OCI-LY7 (cell line): ENCODE data around the gene INF2. TPM values are rescaled to one million over a fixed set of nuclear protein-coding genes. Genes with fewer than 3 reads are reported as not detected.
A peak's percentile ranks its signal among the peaks of the same experiment; 100 is the strongest.

Experiments
- BruUV-seq: library from RNA; stranded (reverse); fragments of 400-500 nt; replicated peaks from 2 replicates; lab custom pipeline; 2021; lab: Mats Ljungman, UMichigan
- CTCF ChIA-PET: fragments of 300-600 bp; sonication (Branson Sonifier 250); formaldehyde crosslinking; loops from one replicate; lab custom pipeline; 2022; ENCODE audit warnings: antibody characterized with exemption; ENCODE audit not compliant: unreplicated experiment; lab: Charles Lee
- POLR2A ChIA-PET: fragments of 300-600 bp; sonication (Branson Sonifier 250); formaldehyde crosslinking; loops from one replicate; lab custom pipeline; 2022; ENCODE audit warnings: antibody characterized with exemption; lab: Charles Lee
- DNase-seq: peaks from one replicate; pipeline ENCODE4 v3.0.0-alpha.2; 2015; ENCODE audit warnings: low spot score
- H2AFZ ChIP-seq: fragments of 200-600 bp; sonication (generic), shearing (Covaris generic); 2 replicates; pipeline ENCODE4 v1.6.1; 2014; ENCODE audit warnings: mild to moderate bottlenecking, antibody characterized with exemption, low read length, moderate library complexity
- H3K27ac ChIP-seq: fragments of 200-600 bp; sonication (generic); 2 replicates; pipeline ENCODE4 v1.5.1; 2014; ENCODE audit warnings: mixed run types, low read depth, mild to moderate bottlenecking, moderate library complexity, low read length, inconsistent platforms; ENCODE audit not compliant: poor library complexity, severe bottlenecking
- H3K36me3 ChIP-seq: fragments of 200-600 bp; sonication (generic); 2 replicates; pipeline ENCODE4 v1.6.1; 2014; ENCODE audit warnings: mild to moderate bottlenecking, antibody characterized with exemption, low read length, moderate library complexity, mixed read lengths; ENCODE audit not compliant: insufficient read depth
- H3K4me1 ChIP-seq: fragments of 200-600 bp; sonication (generic); 2 replicates; pipeline ENCODE4 v1.5.1; 2014; ENCODE audit warnings: mild to moderate bottlenecking, low read length; ENCODE audit not compliant: insufficient read depth, poor library complexity, severe bottlenecking
- H3K4me2 ChIP-seq: fragments of 200-600 bp; sonication (generic); 2 replicates; pipeline ENCODE4 v1.6.1; 2014; ENCODE audit warnings: mild to moderate bottlenecking, low read length
- H3K4me3 ChIP-seq: fragments of 200-600 bp; sonication (generic); 2 replicates; pipeline ENCODE4 v1.5.1; 2014; ENCODE audit warnings: mild to moderate bottlenecking, low read depth, low read length; ENCODE audit not compliant: poor library complexity, severe bottlenecking
- H3K79me2 ChIP-seq: fragments of 200-600 bp; sonication (generic); 2 replicates; pipeline ENCODE4 v1.6.1; 2016; ENCODE audit warnings: low read depth, mild to moderate bottlenecking, low read length, moderate library complexity, mixed read lengths; ENCODE audit not compliant: insufficient read depth
- H3K9me2 ChIP-seq: fragments of 200-600 bp; sonication (generic); 2 replicates; pipeline ENCODE4 v1.6.1; 2016; ENCODE audit warnings: mild to moderate bottlenecking, low read length, mixed read lengths; ENCODE audit not compliant: insufficient read depth
- H3K9me3 ChIP-seq: fragments of 200-600 bp; sonication (generic); 2 replicates; pipeline ENCODE4 v1.6.1; 2014; ENCODE audit warnings: mild to moderate bottlenecking, mixed run types, low read length, mixed read lengths
- H4K20me1 ChIP-seq: fragments of 200-600 bp; sonication (generic); 2 replicates; pipeline ENCODE4 v1.6.1; 2014; ENCODE audit warnings: mild to moderate bottlenecking, antibody characterized with exemption, low read length, moderate library complexity, mixed read lengths; ENCODE audit not compliant: insufficient read depth
- EZH2phosphoT487 ChIP-seq: fragments of 200-600 bp; sonication (generic); IDR thresholded peaks from 2 replicates; pipeline ENCODE4 v1.6.1; 2018; ENCODE audit warnings: low read depth, borderline replicate concordance, mild to moderate bottlenecking, mixed run types, antibody characterized with exemption, low read length, moderate library complexity, mixed read lengths
- intact Hi-C: fragments of 100-400 bp; cut with micrococcal nuclease; formaldehyde crosslinking; loops from one replicate; pipeline ENCODE4 v1.10.0; 2022; ENCODE audit not compliant: unreplicated experiment
- total RNA-seq, 2 experiments: library from RNA; depleted of rRNA in 1 of 2; stranded (reverse); fragments of >200 nt in 1 of 2; shearing (Covaris generic) in 1 of 2; gene quantifications; 2 replicates each; pipeline ENCODE4 v1.2.3, GENCODE V29; 2014 to 2022
- TF ChIP-seq, protein P1 (sequence below): fragments of 200-600 bp; sonication (generic); conservative IDR thresholded peaks from 2 replicates; pipeline ENCODE4 v1.5.1; 2014; ENCODE audit warnings: mild to moderate bottlenecking, antibody characterized with exemption, low read length, moderate library complexity, mixed read lengths

Gene INF2
- total RNA-seq, 2 experiments from 2014 or later: 39.4 to 51.6 TPM

DNA sequence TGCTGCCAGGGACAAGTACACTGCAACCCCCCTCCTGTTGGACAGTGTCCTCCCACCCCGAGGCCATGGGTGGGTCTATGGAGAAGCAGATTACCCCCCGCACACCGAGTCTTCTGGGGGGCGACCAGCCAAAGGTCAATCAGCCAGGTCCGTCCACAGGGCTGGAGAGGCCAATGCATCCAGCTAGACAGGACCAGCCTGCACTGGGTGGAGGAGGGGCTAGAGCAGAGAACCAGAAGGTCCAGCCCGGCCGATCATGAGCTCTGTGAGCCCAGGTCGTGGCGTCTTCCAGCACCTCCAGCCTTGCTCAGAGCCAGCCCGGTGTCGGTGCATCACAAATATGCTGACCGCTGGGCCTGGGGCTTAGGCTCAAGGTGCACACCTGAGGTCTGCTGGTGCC lies 26.5 kb downstream of the INF2 start:
- H3K4me3 ChIP-seq: no peak overlapping the region
- H2AFZ ChIP-seq: no peak overlapping the region
- DNase-seq: no peak
- BruUV-seq: no TSS peak
- ChIA-PET POLR2A (no interaction called here), CTCF (no interaction called here)
- peaks cover 5% of the 10 kb centered on the region for H3K4me1 ChIP-seq
- no peak overlapping the region for H3K27ac ChIP-seq
- H3K9me3 ChIP-seq: no peaks in the 10 kb centered on the region
- TF ChIP-seq, protein P1, sequence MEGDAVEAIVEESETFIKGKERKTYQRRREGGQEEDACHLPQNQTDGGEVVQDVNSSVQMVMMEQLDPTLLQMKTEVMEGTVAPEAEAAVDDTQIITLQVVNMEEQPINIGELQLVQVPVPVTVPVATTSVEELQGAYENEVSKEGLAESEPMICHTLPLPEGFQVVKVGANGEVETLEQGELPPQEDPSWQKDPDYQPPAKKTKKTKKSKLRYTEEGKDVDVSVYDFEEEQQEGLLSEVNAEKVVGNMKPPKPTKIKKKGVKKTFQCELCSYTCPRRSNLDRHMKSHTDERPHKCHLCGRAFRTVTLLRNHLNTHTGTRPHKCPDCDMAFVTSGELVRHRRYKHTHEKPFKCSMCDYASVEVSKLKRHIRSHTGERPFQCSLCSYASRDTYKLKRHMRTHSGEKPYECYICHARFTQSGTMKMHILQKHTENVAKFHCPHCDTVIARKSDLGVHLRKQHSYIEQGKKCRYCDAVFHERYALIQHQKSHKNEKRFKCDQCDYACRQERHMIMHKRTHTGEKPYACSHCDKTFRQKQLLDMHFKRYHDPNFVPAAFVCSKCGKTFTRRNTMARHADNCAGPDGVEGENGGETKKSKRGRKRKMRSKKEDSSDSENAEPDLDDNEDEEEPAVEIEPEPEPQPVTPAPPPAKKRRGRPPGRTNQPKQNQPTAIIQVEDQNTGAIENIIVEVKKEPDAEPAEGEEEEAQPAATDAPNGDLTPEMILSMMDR: no peak
- H3K4me2 ChIP-seq: no peak overlapping the region
- peaks cover 14% of the 10 kb centered on the region; the same call in 1 of the 2 replicates for H3K36me3 ChIP-seq
- intact Hi-C loops: no loop called here
- no peaks in the 10 kb centered on the region for H4K20me1 ChIP-seq
- no peaks in the 10 kb centered on the region for H3K9me2 ChIP-seq
- no peaks in the 10 kb centered on the region for H3K79me2 ChIP-seq

DNA sequence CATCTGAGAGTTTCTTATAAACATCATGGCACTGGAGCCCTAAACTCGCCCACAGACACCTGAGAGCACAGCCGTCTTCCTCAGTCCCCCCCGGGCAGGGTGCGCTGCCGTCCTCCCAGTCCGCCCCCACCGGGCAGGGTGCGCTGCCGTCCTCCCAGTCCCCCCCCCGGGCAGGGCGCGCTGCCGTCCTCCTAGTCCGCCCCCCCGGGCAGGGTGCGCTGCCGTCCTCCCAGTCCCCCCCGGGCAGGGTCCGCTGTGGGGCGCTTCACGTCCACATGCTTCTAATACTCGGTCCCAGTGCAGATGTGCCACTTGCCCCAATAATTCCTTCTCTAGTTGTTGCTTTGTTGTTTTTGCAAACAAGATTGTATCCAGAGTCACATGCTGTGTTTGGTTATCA lies 27.7 kb downstream of the INF2 start:
- Histone ChIP-seq H2AFZ (no peak overlapping the region), H3K9me2 (no peaks in the 10 kb centered on the region), H3K36me3 (peaks cover 5% of the 10 kb centered on the region; the same call in 1 of the 2 replicates), H3K27ac (no peak overlapping the region), H3K79me2 (no peaks in the 10 kb centered on the region), H3K4me1 (peaks cover 5% of the 10 kb centered on the region), H3K9me3 (no peaks in the 10 kb centered on the region), H4K20me1 (no peaks in the 10 kb centered on the region), H3K4me2 (no peak overlapping the region), H3K4me3 (no peak overlapping the region)
- no peak for TF ChIP-seq EZH2phosphoT487
- TF ChIP-seq, protein P1: no peak
- intact Hi-C loops: no loop called here
- no peak for DNase-seq
- ChIA-PET CTCF (no interaction called here), POLR2A (no interaction called here)
- no TSS peak for BruUV-seq

GRCh38 chr14:104717646-104718045 lies 28.2 kb downstream of the INF2 start:
- H3K4me3 ChIP-seq: no peak overlapping the region
- H3K36me3 ChIP-seq: 0 out of 2 replicates have a peak, but pooled peaks cover 4% of the 10 kb centered on the region
- H3K79me2 ChIP-seq: no peaks in the 10 kb centered on the region
- H2AFZ ChIP-seq: no peak overlapping the region
- H3K9me3 ChIP-seq: no peaks in the 10 kb centered on the region
- intact Hi-C loops: no loop called here
- CTCF ChIA-PET: no interaction called here
- TF ChIP-seq EZH2phosphoT487: no peak
- TF ChIP-seq, protein P1: no peak
- peak; percentile 39 for DNase-seq
- POLR2A ChIA-PET: no interaction called here
- no peaks in the 10 kb centered on the region for H3K9me2 ChIP-seq
- no peak overlapping the region for H3K27ac ChIP-seq
- BruUV-seq: no TSS peak
- peaks cover 5% of the 10 kb centered on the region for H3K4me1 ChIP-seq
- no peak overlapping the region for H3K4me2 ChIP-seq
- H4K20me1 ChIP-seq: no peaks in the 10 kb centered on the region
